ENCODE results near the gene U2SURP. TPM values are rescaled to one million over a fixed set of nuclear protein-coding genes. Genes with fewer than 3 reads are reported as not detected.

Gene U2SURP
- total and polyA plus RNA-seq, 10 of the 15 experiments (the other 5 are each of a cell fraction or from before 2014, with no cell fraction given), result 76.3 to 277 (median 150) TPM

DNA sequence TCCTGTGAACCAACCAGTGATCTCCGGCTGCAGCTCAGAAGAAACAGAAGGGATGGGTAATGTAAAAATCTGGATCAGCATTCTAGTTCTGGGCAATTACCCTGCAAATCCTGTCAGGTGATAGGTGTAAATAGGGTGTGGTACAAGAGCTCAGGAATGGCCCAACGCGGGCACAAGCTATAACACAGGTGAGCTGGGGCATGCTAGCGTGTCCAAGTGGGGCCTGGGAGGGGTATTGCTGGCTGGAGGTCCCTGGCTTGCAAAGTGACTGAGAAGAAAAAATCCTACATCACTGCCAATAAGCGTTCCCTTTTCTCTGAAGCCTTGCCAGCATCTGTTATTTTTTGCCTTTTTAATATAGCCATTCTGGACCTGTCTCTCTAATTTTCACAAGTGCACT, 108.5 kb downstream of the U2SURP start (continued):
- TF ChIP-seq SUPT20H (IDR thresholded peaks at IDR 0.05; ENCODE audit: borderline replicate concordance, control insufficient read depth, low read depth, low read length) (no peak), SREBF1 (IDR thresholded peaks at IDR 0.05; ENCODE audit: low read length) (no peak), KAT2A (conservative IDR thresholded peaks at IDR 0.05; ENCODE audit: control insufficient read depth, low read depth, low read length) (no peak), ZNF622 (IDR thresholded peaks at IDR 0.05) (no peak), CBFB (IDR thresholded peaks at IDR 0.05; ENCODE audit: low read depth) (no peak), TCF3 (IDR thresholded peaks at IDR 0.05; ENCODE audit: borderline replicate concordance, insufficient read depth, low read depth, low read length) (no peak)

Small RNAs within 50 kb of the gene (small RNA-seq; reads per million reads assigned to genes)
- gene AC021074.2, result not detected

Other genes with a start within 250 kb of the U2SURP start
- 0.11 and 0.49 TPM in 2 replicates for gene PCOLCE2, start 112.5 kb upstream of the U2SURP start, total RNA-seq (2014; rRNA removed)
- gene PCOLCE2, start 112.5 kb upstream of the U2SURP start, total RNA-seq (2014; rRNA removed; fragmentation: Illumina TruSeq; extraction: Trizol), result 0.23 and 0.40 TPM in 2 replicates
- gene PCOLCE2, start 112.5 kb upstream of the U2SURP start, total RNA-seq (2021), result 0.41 and 1.1 TPM in 2 replicates
- 7.6 and 11.9 TPM in 2 replicates for gene PCOLCE2, start 112.5 kb upstream of the U2SURP start, polyA plus RNA-seq (2011; rRNA removed)
- 0.34 and 0.60 TPM in 2 replicates for gene PCOLCE2, start 112.5 kb upstream of the U2SURP start, polyA plus RNA-seq (2014; fragmentation: Illumina TruSeq; extraction: Trizol)
- under 1 TPM; 0.20 to 0.31 TPM for gene PCOLCE2, start 112.5 kb upstream of the U2SURP start, polyA plus RNA-seq (2014; fragmentation: Nextera tagmentation; extraction: Ambion mirVana)
- gene PCOLCE2, start 112.5 kb upstream of the U2SURP start, polyA plus RNA-seq (2014; rRNA removed), result 0.27 and 0.78 TPM in 2 replicates
- under 1 TPM; 0.40 to 0.76 TPM for gene PCOLCE2, start 112.5 kb upstream of the U2SURP start, polyA plus RNA-seq (2016; fragmentation: Nextera tagmentation; extraction: Ambion mirVana)
- not detected in 2 replicates for gene PAQR9, start 37.9 kb upstream of the U2SURP start, total RNA-seq (2014; rRNA removed)
- not detected in 2 replicates for gene PAQR9, start 37.9 kb upstream of the U2SURP start, total RNA-seq (2014; rRNA removed; fragmentation: Illumina TruSeq; extraction: Trizol)
- not detected in 2 replicates for gene PAQR9, start 37.9 kb upstream of the U2SURP start, total RNA-seq (2021)
- gene PAQR9, start 37.9 kb upstream of the U2SURP start, polyA plus RNA-seq (2011; rRNA removed), result not detected in 2 replicates
- gene PAQR9, start 37.9 kb upstream of the U2SURP start, polyA plus RNA-seq (2014; fragmentation: Illumina TruSeq; extraction: Trizol), result not detected in 2 replicates
- gene PAQR9, start 37.9 kb upstream of the U2SURP start, polyA plus RNA-seq (2014; fragmentation: Nextera tagmentation; extraction: Ambion mirVana), result not detected
- not detected in 2 replicates for gene PAQR9, start 37.9 kb upstream of the U2SURP start, polyA plus RNA-seq (2014; rRNA removed)
- not detected for gene PAQR9, start 37.9 kb upstream of the U2SURP start, polyA plus RNA-seq (2016; fragmentation: Nextera tagmentation; extraction: Ambion mirVana)
- gene CHST2, start 118.2 kb downstream of the U2SURP start, total RNA-seq (2014; rRNA removed), result 9.8 and 12.8 TPM in 2 replicates
- 9.2 TPM in 2 replicates for gene CHST2, start 118.2 kb downstream of the U2SURP start, total RNA-seq (2014; rRNA removed; fragmentation: Illumina TruSeq; extraction: Trizol)
- gene CHST2, start 118.2 kb downstream of the U2SURP start, total RNA-seq (2021), result 37.1 and 37.2 TPM in 2 replicates
- 1.5 and 1.6 TPM in 2 replicates for gene CHST2, start 118.2 kb downstream of the U2SURP start, polyA plus RNA-seq (2011; rRNA removed)
- gene CHST2, start 118.2 kb downstream of the U2SURP start, polyA plus RNA-seq (2014; fragmentation: Illumina TruSeq; extraction: Trizol), result 8.4 and 9.3 TPM in 2 replicates
- 1 to 10 TPM; 2.3 to 5.6 TPM for gene CHST2, start 118.2 kb downstream of the U2SURP start, polyA plus RNA-seq (2014; fragmentation: Nextera tagmentation; extraction: Ambion mirVana)
- 21.8 and 25.7 TPM in 2 replicates for gene CHST2, start 118.2 kb downstream of the U2SURP start, polyA plus RNA-seq (2014; rRNA removed)
- gene CHST2, start 118.2 kb downstream of the U2SURP start, polyA plus RNA-seq (2016; fragmentation: Nextera tagmentation; extraction: Ambion mirVana), result 1 to 10 TPM; 4.3 to 8.3 TPM